Large intestine (tissue), 3 donors: ENCODE data around the gene STK32B. TPM values are rescaled to one million over a fixed set of nuclear protein-coding genes. Genes with fewer than 3 reads are reported as not detected.

Experiments used
- DNase-seq, 2 donors: peaks; one replicate each; pipeline versions ENCODE4 v3.0.0 to v3.0.0-alpha.2; 2013
- H3K27ac ChIP-seq: one replicate; pipeline ENCODE4 v1.5.1; 2013; ENCODE audit warnings: low read length
- H3K27me3 ChIP-seq: 2 replicates; pipeline ENCODE4 v1.6.1; 2013; ENCODE audit warnings: low read length; ENCODE audit not compliant: control insufficient read depth, insufficient read depth
- H3K36me3 ChIP-seq: 2 replicates; pipeline ENCODE4 v1.6.1; 2013; ENCODE audit warnings: low read length; ENCODE audit not compliant: control insufficient read depth, insufficient read depth
- H3K4me1 ChIP-seq: one replicate; pipeline ENCODE4 v1.6.1; 2013; ENCODE audit warnings: low read length; ENCODE audit not compliant: control insufficient read depth, insufficient read depth
- H3K4me3 ChIP-seq: one replicate; pipeline ENCODE4 v1.5.1; 2013; ENCODE audit warnings: low read length
- H3K9me3 ChIP-seq: one replicate; pipeline ENCODE4 v1.6.1; 2013; ENCODE audit warnings: mild to moderate bottlenecking, low read depth, low read length, moderate library complexity; ENCODE audit not compliant: control insufficient read depth
- WGBS: methylation state at CpG from one replicate; pipeline ENCODE4 v1.1.5; 2013; ENCODE audit warnings: low lambda C conversion rate; ENCODE audit not compliant: insufficient coverage; 5-methylcytosine and 5-hydroxymethylcytosine counted together
- polyA plus RNA-seq: library from polyadenylated mRNA; unstranded; fragments of 120-200 nt; gene quantifications from one replicate; pipeline ENCODE4 v1.2.1, GENCODE V29; 2013

Gene STK32B
- polyA plus RNA-seq, 1 donor, result 1.6 TPM

DNA sequence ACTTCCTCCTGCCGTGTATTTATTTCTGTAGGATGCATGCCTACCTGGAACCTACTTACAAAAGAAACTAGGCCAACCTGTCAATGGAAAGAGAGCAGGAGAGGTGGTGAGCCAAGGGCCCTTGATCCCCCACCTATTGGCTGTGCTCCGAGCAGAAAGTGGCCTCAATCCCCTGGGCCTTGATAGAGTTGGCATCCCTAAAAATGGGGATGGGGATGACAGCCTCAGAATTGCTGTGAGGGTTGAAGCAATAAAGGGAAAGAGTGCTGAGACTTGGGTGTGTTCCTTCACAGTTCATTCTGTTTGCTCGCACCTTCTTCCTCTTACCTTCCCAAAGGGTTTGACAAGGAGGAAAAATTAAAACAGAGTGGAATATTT is 314.7 kb downstream of the STK32B start:
- Histone ChIP-seq H3K27me3 (no peaks in the 10 kb centered on the region), H3K4me1 (no peaks in the 10 kb centered on the region), H3K9me3 (no peaks in the 10 kb centered on the region), H3K36me3 (no peaks in the 10 kb centered on the region), H3K4me3 (no peak overlapping the region), H3K27ac (no peak overlapping the region)
- 80% methylated on average over 1 of the region's 3 CpGs for WGBS
- no peak for DNase-seq

DNA sequence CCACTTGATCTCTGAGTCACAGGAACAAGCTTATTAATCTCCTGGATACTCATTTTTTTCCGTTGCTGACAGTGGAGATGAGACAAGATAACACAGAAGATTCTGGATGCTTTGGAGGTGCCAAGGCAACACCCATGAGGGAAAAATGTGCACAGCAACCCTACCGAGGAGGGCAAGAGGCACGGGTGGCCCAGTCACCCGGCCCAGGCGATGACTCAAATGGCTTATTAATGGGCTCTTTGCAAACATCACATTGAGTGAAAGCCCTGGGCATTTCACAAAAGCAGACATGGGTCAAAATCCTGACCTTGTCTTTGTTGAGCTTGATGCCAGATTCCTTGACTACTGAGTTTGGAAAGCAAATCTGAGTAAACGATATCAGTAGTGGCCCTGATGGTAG is 315.1 kb downstream of the STK32B start:
- Histone ChIP-seq H3K4me1 (no peaks in the 10 kb centered on the region), H3K27ac (no peak overlapping the region), H3K4me3 (no peak overlapping the region), H3K36me3 (no peaks in the 10 kb centered on the region), H3K27me3 (no peaks in the 10 kb centered on the region), H3K9me3 (no peaks in the 10 kb centered on the region)
- no CpG with 5 or more reads among the region's 6 CpGs for WGBS
- DNase-seq, result no peak

DNA sequence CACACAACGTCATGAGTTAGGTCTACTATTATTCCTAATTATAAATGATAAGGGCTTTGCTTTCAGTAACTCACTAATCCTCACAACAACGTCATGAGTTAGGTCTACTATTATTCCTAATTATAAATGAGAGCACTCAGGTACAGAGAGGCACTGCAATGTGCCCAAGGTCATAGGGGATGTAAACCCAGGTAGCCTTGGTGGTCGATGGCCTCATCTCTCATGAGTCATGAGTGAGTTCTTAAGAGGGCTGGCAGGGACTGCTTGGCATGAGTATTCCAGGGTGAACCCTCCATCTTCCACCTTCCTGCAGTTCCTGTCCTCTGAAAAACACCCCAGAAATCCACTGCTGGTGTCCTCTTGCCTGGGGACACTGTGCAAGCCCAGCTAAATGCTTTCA is 317.1 kb downstream of the STK32B start:
- Histone ChIP-seq H3K4me3 (no peak overlapping the region), H3K36me3 (no peaks in the 10 kb centered on the region), H3K27ac (no peak overlapping the region), H3K27me3 (no peaks in the 10 kb centered on the region), H3K4me1 (no peaks in the 10 kb centered on the region), H3K9me3 (no peaks in the 10 kb centered on the region)
- WGBS, result no CpG with 5 or more reads among the region's 3 CpGs
- DNase-seq, result no peak

DNA sequence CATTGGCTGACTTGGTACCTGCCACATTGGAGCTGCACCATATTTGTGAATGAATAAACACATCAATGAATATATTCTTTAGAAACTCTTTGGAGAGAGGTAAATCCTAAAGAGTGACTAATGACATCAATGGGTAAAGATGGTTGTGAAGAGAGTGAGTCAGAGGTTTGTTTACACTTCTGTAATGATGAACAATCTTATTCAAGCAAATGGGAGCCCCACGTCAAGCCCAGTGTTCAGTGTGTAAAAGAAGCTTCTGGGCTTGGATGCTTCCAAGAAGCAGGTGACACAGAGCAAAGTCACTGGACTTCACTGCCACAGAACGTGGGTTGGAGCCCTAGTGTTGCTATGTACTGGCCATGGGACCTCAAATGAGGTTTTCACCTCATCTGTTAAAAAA is 319.0 kb downstream of the STK32B start:
- Histone ChIP-seq H3K27me3 (no peaks in the 10 kb centered on the region), H3K4me1 (no peaks in the 10 kb centered on the region), H3K27ac (no peak overlapping the region), H3K4me3 (no peak overlapping the region), H3K36me3 (no peaks in the 10 kb centered on the region), H3K9me3 (no peaks in the 10 kb centered on the region)
- no peak for DNase-seq
- WGBS, result no CpG with 5 or more reads among the region's 2 CpGs

- no CpG with 5 or more reads among the region's 8 CpGs for WGBS
- no peaks in the 10 kb centered on the region for H3K27me3 ChIP-seq
- H3K36me3 ChIP-seq, result no peaks in the 10 kb centered on the region
- H3K4me3 ChIP-seq, result no peak overlapping the region
- no peak for DNase-seq
- H3K9me3 ChIP-seq, result peaks cover 2% of the 10 kb centered on the region
- H3K4me1 ChIP-seq, result no peaks in the 10 kb centered on the region
- no peak overlapping the region for H3K27ac ChIP-seq
These were observed 320.3 kb downstream of the STK32B start for GRCh38 chr4:5371415-5372190.

- H3K4me1 ChIP-seq, result no peaks in the 10 kb centered on the region
- no peaks in the 10 kb centered on the region for H3K27me3 ChIP-seq
- no peak for DNase-seq
- WGBS, result 100% methylated on average over 2 of the region's 6 CpGs
- peaks cover 2% of the 10 kb centered on the region for H3K9me3 ChIP-seq
- H3K36me3 ChIP-seq, result no peaks in the 10 kb centered on the region
- no peak overlapping the region for H3K27ac ChIP-seq
- H3K4me3 ChIP-seq, result no peak overlapping the region
These were observed 320.9 kb downstream of the STK32B start for GRCh38 chr4:5372198-5372597.

DNA sequence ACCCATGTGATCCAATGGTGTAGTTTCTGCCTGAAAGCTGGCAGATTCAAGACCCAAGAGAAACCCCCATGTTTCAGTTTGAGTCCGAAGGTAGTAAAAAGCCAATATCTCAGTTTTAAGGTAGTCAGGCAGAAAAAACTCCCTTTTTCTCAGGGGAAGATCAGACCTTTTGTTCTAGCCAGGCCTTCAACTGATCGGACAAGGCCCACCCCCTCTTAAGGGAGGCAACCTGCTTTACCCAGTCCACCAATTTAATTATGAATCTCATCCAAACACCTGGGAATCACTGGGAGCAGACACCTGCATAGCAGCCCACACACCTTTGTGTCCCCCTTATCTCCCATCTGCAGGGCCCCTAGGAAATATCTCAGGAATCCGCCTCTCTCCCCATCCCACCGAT is 322.0 kb downstream of the STK32B start:
- no peaks in the 10 kb centered on the region for H3K36me3 ChIP-seq
- H3K9me3 ChIP-seq, result peaks cover 2% of the 10 kb centered on the region
- no CpG with 5 or more reads among the region's 4 CpGs for WGBS
- H3K27ac ChIP-seq, result no peak overlapping the region
- H3K27me3 ChIP-seq, result no peaks in the 10 kb centered on the region
- no peak for DNase-seq
- no peaks in the 10 kb centered on the region for H3K4me1 ChIP-seq
- H3K4me3 ChIP-seq, result no peak overlapping the region

DNA sequence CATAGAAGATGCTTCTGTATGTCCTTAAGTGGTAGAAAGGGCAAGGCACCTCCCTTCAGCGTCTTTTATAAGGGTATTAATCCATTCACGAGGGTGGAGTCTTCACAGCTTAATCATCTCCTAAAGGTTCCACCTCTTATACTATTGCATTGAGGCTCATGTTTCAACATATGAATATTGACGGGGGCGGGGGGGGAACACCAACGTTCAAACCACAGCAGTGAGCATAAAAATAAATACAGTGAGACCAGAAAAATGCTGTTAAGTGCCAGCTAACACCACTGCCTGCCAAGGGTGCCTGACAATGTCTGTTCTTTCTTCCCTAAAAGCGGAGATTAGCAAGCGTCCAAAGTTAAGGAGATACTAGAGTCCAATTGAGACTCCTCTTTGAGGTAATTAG is 323.3 kb downstream of the STK32B start:
- 88% methylated on average over 4 of the region's 7 CpGs for WGBS
- Histone ChIP-seq H3K36me3 (no peaks in the 10 kb centered on the region), H3K27ac (no peak overlapping the region), H3K4me3 (no peak overlapping the region), H3K27me3 (no peaks in the 10 kb centered on the region), H3K4me1 (no peaks in the 10 kb centered on the region), H3K9me3 (peaks cover 2% of the 10 kb centered on the region)
- no peak for DNase-seq

GRCh38 chr4:5374994-5375393 is 323.7 kb downstream of the STK32B start:
- Histone ChIP-seq H3K27ac (no peak overlapping the region), H3K27me3 (no peaks in the 10 kb centered on the region), H3K4me3 (no peak overlapping the region), H3K36me3 (no peaks in the 10 kb centered on the region), H3K4me1 (no peaks in the 10 kb centered on the region), H3K9me3 (peaks cover 2% of the 10 kb centered on the region)
- DNase-seq, result no peak
- no CpG with 5 or more reads among the region's 6 CpGs for WGBS

- no peak overlapping the region for H3K4me3 ChIP-seq
- peaks cover 2% of the 10 kb centered on the region for H3K9me3 ChIP-seq
- no peak for DNase-seq
- H3K27ac ChIP-seq, result no peak overlapping the region
- H3K36me3 ChIP-seq, result no peaks in the 10 kb centered on the region
- H3K27me3 ChIP-seq, result no peaks in the 10 kb centered on the region
- WGBS, result 95% methylated on average over 3 of the region's 5 CpGs
- H3K4me1 ChIP-seq, result no peaks in the 10 kb centered on the region
These were observed 324.7 kb downstream of the STK32B start for GRCh38 chr4:5376015-5376414.

DNA sequence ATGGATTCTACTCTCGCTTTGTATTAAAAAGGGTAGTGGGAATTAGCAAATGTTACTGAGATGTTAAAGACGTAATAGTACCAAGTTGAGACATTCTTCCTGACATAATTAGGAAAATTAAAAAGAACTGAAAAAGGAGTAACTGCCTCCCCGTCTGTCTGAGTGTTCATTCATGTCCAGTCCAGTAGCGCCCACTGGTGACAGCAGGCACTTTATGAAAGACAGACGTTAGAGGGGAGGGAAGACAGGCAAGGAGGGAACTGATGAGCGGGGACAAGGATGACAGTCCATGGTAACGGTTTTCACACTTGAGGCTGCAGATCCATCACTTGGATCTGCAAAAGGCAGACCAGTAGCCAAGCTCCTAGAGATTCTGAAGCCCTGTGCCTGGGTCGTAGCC is 326.7 kb downstream of the STK32B start:
- H3K4me1 ChIP-seq, result no peaks in the 10 kb centered on the region
- 100% methylated on average over 2 of the region's 8 CpGs for WGBS
- H3K4me3 ChIP-seq, result no peak overlapping the region
- peaks cover 2% of the 10 kb centered on the region for H3K9me3 ChIP-seq
- H3K36me3 ChIP-seq, result no peaks in the 10 kb centered on the region
- DNase-seq, result no peak
- H3K27me3 ChIP-seq, result no peaks in the 10 kb centered on the region
- no peak overlapping the region for H3K27ac ChIP-seq
